GM18505 (cell line): ENCODE measurements around the gene LMBRD2.

Source experiments
- ATAC-seq: cut with Tn5 transposase; IDR thresholded peaks from one replicate; pipeline ENCODE4 v1.9.1; 2021; ENCODE audit not compliant: unreplicated experiment
- POLR2A ChIP-seq: IDR thresholded peaks from 4 replicates; pipeline ENCODE4 v1.6.1; 2011; ENCODE audit warnings: borderline replicate concordance; ENCODE audit not compliant: insufficient read depth, insufficient read length; ENCODE audit errors: extremely low read depth

LMBRD2 gene

DNA sequence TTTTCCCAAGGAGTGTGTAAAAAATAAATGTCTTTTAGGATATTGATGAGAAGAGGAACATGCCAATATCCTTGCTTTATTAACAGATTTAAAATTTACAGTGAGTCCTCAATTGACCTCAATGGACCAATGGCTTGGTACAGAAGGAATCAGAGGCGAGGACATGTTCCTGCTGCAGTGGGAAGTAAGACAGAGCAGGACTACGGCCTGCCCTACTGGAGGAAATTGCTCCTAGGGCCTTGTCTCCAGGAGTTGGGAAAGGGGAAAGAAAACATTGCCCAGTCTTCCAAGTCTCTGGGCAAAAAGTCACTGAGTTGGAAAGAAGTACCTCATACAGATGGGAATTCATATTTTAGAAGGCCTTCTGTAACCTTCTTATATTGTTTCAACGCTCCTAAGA, 51.9 kb downstream of the LMBRD2 start:
- ATAC-seq = no peak

DNA sequence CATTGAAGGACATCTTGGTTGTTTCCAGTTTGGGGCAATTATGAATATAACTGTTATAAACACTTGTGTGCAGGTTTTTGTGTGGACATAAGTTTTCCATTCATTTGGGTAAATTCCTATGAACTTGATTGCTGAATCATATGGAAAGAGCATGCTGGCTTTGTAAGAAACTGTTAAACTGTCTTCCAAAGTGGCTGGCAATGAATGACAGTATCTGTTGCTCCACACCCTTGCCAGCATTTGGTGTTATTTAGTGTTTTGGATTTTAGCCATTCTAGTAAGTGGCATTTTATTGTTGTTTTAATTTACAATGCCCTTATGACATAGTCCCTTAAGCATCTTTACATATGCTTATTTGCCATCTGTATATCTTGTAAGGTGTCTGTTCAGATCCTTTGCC, 55.2 kb downstream of the LMBRD2 start:
- no peak for ATAC-seq
- TF ChIP-seq POLR2A = no peak

More for the DNA sequence above, 51.9 kb downstream of the LMBRD2 start:
- TF ChIP-seq POLR2A = no peak

DNA sequence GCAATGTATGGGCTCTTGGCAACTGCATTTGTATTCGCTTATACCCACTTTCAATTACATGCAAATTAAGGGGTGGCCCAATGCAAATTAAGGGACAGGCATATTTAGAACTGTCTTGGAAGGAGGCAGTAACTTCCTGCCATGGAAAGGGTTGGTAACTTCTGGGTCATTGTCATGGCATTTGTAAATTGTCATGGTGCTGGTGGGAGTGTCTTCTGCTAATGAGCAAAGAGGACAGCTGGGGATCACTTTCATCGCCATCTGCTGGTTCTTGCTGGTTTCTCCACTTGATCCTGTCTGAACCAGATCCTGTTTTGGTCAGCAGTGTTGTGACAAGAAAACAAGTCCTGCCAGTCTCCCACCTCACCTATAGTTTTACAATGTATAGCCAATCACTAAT, 61.7 kb downstream of the LMBRD2 start:
- ATAC-seq = peak; percentile 73

DNA sequence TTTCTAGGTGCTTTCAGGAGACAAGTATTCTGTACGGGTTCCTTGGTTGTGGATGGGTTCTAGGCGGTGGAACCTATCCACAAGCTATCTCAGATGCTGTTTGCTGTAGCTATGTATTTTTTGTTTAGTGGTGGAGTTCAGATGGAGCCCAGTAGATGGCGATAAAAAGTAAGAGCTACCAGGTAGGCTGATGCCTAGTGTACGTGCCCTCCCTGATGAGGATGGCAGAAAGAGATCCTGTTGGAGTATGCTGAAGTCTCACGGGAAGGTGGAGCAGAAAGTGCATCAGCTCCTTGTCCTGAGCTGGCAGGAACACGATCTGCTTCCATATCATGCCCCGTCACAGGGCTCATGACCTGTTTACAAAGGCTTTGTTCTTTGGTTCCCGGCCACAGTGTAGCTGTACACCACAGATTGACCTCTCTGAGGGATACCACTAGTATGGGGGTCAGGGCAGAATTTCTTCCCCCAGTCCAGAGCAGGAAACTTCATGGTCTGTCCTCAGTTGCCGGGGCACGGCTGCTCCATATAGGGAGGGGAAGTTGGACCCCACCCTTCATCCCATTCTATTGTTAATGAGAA, 72.4 kb downstream of the LMBRD2 start:
- TF ChIP-seq POLR2A = no peak
- ATAC-seq = peak; percentile 97

More for the DNA sequence above, 61.7 kb downstream of the LMBRD2 start:
- TF ChIP-seq POLR2A = no peak

DNA sequence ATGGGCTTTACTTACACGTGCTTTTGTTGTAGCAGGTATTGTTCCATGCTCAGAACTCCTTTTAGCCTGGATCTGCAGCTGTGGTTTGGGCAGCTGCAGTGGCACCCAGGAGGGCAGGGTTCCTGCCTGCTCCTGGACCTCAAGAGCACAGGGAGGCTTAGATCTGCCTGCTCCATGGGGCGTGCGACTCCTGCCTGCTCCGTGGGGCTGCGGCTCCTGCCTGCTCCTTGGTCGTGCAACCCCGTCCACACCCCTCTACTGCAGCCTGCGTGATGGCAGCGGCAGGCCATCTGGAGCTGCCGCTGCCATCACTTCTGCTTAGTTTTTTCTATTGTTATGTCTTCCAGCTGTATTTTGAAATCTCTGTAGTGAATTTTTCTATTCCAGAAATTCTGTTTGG, 73.3 kb downstream of the LMBRD2 start:
- ATAC-seq = no peak
- no peak for TF ChIP-seq POLR2A

DNA sequence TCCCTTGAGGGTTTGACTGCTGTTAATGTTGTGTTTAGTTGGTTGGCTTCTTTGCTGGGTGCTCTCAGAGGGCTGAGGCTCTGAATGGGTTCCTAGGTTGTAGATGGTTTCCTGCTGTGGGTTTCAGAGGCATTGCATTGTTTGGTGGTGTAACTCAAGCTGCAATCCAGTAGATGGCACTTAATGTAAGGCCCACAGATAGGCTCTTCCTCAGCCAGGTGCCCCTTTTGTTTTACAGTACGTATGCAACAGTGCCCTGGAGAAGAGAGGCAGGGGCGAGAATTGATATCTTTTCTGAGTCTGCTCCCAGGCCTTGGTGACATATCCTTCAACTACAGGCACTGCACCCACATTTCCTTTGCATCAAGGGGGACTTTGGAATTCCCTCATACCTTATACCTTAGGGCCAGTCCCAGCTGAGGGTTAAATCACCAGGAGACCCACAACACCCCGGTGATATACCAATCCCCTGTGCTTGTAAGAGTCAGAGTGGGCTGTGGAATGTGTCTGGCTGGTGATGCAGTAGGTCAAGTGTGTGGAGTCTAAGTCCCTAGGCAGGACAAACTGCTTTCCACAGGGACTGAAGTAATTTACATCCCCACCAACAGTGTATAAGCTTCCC, 78.0 kb downstream of the LMBRD2 start:
- TF ChIP-seq POLR2A = no peak
- ATAC-seq = peak; percentile 81

DNA sequence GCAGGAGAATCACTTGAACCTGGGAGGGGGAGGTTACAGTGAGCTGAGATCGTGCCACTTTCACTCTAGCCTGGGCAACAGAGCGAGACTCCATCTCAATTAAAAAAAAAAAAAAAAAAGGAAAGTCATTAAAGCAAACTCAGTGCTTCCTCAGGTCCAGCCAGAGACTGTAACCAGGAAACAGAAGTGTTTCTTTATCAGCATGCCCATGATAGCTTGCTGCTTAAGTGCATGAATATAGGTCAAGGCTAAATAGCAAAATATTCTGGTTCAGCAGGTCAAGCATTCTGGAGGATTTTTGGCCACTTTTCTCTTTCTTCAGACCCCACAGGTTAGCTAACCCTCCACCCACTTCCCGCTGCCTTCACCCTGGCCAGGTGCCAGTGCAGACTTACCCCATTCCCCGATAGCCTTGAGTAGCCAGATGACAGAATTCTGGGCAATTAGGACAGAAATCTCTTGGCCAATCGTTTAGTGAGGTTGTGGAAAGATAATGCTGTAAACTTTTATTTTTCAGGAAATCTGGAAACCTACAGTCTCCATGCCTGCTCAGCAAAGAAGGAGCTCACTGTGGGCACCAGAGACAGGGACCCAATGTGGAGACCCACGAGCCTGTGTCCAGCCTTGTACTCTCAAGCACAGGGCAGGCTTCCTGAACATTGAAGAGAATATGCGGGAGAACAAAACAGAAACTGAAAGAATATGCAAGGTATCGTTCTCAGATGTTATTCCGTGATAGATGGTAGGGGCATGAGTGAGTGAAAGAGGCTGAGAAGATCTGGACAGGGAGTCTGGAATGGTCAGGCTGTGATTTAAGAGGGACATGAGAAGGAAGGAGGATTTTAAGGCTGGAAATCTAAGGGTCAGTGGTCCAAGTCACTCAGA, 80.8 kb downstream of the LMBRD2 start:
- TF ChIP-seq POLR2A = no peak
- peak; percentile 70 for ATAC-seq

DNA sequence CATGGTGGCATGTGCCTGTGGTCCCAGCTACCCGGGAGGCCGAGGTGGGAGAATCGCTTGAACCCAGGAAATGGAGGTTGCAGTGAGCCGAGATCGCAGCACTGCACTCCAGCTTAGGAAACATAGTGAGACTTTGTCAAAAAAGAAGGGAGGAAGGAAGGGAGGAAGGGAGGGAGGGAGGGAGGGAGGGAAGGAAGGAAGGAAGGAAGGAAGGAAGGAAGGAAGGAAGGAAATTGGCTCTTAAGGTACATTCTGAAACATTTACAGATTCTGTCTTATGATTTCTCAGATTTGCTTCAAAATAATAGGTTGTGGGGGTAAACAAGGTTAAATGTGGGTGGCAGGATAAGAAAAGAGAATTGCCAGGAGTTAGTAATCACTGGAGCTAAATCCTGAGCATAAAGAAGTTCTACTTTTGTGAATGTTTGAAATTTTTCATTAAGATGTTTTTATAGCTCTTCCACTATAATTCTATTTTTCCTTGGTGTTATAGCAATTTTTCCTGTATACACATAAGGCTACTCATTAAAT, 82.9 kb downstream of the LMBRD2 start:
- ATAC-seq = no peak
- TF ChIP-seq POLR2A = no peak

DNA sequence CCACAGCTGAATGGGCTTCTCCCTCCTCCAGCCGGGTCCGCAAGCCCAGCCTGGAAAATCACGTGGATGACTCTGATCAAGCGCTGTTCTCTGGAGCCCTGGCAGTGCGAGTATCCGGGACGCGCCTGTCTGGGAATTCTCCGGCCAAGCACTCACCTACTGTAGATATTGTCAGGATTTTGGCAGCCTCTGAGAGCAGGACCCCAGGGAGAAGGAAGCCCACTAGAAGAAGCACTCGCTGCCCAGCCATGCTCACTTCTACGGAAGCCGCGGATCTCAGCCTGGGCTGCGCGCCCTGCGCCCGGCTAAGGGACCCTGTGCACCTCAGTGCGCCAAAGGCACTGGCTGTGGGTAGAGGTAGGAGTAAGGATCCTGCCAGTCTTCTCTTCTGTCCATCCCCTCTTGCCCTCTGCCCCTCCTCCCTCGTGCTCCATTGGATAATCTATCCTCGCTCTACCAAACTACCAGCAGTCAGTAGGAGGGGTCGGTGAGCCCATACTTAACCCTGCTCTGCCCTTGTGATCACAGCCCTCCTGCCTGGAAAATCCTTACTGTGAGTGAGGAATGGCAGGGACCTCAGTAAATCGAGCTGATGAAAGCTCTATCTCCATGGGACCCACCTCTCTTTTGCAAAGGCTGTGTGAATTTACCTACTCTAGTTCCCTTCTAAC, 85.0 kb downstream of the LMBRD2 start, which contains the start of gene UGT3A2:
TSS of gene UGT3A2 (minus strand) at position 343 of the 671 bp plus-strand sequence. CDS start at position 250, 93 bp downstream.
- no peak for TF ChIP-seq POLR2A
- no peak for ATAC-seq

DNA sequence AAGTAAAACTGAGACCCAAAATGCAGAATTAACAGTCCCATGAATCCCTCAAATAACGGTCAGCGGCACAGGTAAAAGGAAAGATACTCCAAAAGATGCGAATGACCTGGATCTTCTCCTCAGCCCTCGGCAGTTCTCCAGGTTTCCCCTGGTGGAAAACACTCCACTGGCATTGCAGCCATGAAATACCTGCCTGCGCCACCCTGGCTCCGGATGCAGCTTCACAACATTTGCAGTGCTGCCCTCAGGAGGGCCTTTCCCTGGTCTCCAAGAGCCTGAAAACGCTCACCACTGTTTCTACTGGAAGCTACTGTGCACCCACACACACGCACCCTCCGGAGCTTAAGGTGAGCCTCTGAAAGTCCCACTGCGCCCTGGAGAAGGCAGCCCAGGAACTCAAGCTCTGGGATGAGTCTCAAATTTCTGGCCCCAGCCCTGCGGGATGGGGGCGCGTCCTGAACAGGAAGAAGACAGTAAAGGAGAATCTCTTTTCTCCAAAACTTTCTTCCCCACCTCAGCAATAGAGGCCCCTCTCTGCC, 85.6 kb downstream of the LMBRD2 start:
- no peak for ATAC-seq
- TF ChIP-seq POLR2A = no peak

DNA sequence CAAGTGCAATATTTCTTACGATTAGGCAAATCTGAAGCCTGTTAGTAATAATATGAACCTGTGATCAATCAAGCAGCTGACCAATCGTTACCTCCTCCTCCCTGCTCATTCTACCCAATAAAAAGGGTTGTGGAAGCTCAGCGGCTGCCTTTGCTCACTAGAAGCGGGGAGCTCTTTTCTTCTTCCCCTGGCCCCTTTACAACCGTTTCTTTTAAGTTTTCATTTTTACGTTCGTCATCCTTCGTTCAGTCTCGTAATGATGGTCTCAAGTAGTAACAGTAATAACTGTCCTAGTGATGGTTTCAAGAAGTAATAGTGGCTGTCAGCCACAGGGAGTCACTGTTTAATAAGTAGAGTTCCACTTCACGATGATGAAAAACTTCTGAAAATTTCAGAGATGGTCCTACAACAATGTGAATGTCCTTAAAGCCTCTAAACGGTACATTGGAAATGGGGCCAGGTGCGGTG, 91.2 kb downstream of the LMBRD2 start:
- no peak for TF ChIP-seq POLR2A
- ATAC-seq = no peak

DNA sequence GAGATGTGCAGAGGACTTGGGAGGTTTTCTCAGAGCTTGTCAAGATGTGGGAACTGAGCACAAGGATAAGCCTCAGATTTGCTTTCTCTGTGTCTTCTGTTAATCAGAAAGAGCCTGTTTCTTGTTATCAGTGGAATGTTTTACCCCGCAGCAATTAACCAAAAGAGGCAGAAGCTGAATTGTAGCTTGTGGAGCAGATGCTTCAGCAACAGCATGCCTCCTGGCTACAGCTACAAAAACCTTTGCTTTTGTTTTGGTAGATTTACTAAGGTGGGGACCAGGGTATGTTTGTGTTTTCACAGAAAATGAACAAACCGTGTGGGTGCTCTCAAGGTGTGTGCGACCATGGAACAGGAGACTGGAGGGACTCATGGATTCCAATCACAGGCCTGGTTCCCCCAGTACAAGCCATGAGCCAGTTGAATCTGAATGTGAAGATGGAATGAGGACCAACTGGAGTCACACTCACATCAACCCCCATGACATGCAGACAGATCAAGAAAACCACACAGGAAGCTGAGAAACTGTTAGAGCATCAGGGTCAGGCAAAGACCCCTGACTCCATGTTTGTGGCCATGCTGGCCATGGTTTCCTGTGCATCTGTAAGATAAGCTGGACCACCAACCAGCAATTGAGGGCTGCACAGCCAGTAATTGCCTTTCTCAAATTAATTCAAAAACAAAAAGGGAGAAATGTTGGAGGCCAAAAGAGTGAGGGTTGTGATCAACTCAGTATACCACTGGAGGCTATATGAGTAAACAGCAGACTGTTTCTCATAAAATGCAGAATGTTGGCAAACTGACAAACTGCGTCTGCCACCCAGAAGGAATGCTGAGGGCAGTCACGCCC, 91.9 kb downstream of the LMBRD2 start:
- TF ChIP-seq POLR2A = no peak
- ATAC-seq = no peak
